ENCODE data around the gene COL8A2.

Gene COL8A2

DNA sequence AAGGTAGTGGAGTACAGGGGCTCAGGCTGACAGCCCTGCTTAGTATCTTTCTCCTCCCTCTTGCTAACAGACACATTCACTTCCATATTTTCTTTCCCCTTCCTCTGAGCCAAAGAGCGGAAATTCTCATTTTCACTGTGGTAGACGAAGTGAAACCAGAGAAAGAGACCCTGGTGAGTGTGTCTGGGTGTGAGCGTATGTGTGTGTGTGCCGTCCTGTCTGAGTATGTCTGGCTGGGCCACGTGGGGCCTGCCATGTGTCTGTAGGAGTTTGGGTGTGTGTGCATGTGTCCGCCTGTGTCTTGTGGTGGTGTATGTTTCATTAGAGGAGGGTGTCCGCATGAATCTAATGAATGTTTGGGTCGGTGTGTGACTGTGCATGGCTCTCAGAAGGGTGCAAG is 1.7 kb downstream of the COL8A2 start:
- TF ChIP-seq, protein P1, sequence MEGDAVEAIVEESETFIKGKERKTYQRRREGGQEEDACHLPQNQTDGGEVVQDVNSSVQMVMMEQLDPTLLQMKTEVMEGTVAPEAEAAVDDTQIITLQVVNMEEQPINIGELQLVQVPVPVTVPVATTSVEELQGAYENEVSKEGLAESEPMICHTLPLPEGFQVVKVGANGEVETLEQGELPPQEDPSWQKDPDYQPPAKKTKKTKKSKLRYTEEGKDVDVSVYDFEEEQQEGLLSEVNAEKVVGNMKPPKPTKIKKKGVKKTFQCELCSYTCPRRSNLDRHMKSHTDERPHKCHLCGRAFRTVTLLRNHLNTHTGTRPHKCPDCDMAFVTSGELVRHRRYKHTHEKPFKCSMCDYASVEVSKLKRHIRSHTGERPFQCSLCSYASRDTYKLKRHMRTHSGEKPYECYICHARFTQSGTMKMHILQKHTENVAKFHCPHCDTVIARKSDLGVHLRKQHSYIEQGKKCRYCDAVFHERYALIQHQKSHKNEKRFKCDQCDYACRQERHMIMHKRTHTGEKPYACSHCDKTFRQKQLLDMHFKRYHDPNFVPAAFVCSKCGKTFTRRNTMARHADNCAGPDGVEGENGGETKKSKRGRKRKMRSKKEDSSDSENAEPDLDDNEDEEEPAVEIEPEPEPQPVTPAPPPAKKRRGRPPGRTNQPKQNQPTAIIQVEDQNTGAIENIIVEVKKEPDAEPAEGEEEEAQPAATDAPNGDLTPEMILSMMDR (conservative IDR thresholded peaks at IDR 0.05; ENCODE audit: low read depth, low read length) = no peak
- H3K4me3 ChIP-seq (IDR thresholded peaks at IDR 0.05; ENCODE audit: insufficient read depth, low read depth, low read length) = no peak overlapping the region
- no peak overlapping the region for H3K9ac ChIP-seq
- H3K27ac ChIP-seq = no peak overlapping the region
- no peaks in the 10 kb centered on the region for H3K79me2 ChIP-seq (ENCODE audit: insufficient read depth, low read depth)
- no peaks in the 10 kb centered on the region for H3K27me3 ChIP-seq (ENCODE audit: insufficient read depth, low read depth)
- peaks cover 2% of the 10 kb centered on the region for H3K4me1 ChIP-seq (ENCODE audit: low read depth, poor library complexity, severe bottlenecking)
- no peaks in the 10 kb centered on the region for H4K20me1 ChIP-seq (ENCODE audit: insufficient read depth)
- no peak overlapping the region for H2AFZ ChIP-seq (ENCODE audit: low read depth)
- H3K4me2 ChIP-seq = no peak overlapping the region
- no peaks in the 10 kb centered on the region for H3K36me3 ChIP-seq (ENCODE audit: insufficient read depth)

DNA sequence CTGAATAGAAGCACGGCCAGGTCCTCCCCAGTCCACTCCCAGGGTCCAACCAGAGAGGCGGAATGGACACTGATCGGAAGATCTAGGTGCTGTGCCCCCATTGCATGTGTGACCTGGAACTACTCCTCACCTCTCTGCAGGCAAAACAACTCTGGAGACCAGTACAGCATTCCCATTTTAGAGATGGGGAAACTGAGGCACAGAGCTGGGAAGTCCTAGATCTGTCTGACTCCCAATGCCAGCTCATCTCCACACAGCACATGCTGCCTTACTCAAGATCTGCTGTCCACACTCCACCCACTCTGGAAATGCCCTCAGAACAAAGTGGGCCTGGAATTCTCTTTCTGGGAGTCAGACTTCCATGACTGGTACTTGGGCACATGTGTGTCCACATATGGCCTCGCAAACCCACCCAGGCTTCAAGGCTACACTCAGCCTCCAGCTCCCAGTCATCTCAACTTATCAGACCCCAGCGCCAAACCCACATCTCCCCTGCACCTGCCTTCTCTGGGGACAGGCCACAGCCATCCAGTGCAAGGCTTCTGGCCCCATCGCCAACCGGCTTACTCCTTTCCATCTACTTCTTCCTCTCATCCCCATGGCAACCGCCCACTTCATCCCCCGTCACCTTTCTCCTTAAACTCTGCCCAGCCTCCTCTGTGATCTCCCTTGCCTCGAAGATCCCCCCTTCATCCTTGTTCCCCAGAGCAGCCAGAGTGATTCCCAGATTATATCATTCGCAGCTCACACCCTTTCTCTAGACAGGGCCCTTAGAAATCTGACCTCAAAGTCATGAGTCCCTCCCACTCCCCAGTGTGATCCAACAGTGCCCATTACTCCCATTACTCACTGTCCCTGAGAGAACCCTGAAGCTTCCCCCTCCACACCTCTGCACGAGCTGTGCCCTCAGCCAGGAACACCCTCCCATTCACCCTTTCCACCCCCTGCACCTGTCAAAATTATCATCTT is 2.7 kb downstream of the COL8A2 start:
- Histone ChIP-seq H3K4me1 (ENCODE audit: low read depth, poor library complexity, severe bottlenecking) (no peaks in the 10 kb centered on the region), H3K27me3 (ENCODE audit: insufficient read depth, low read depth) (no peaks in the 10 kb centered on the region), H3K4me3 (IDR thresholded peaks at IDR 0.05; ENCODE audit: insufficient read depth, low read depth, low read length) (no peak overlapping the region), H2AFZ (ENCODE audit: low read depth) (no peak overlapping the region), H3K4me2 (no peak overlapping the region), H3K27ac (no peak overlapping the region), H3K9ac (no peak overlapping the region), H4K20me1 (ENCODE audit: insufficient read depth) (no peaks in the 10 kb centered on the region), H3K79me2 (ENCODE audit: insufficient read depth, low read depth) (no peaks in the 10 kb centered on the region), H3K36me3 (ENCODE audit: insufficient read depth) (no peaks in the 10 kb centered on the region)
- TF ChIP-seq, protein P1 (conservative IDR thresholded peaks at IDR 0.05; ENCODE audit: low read depth, low read length) = no peak

DNA sequence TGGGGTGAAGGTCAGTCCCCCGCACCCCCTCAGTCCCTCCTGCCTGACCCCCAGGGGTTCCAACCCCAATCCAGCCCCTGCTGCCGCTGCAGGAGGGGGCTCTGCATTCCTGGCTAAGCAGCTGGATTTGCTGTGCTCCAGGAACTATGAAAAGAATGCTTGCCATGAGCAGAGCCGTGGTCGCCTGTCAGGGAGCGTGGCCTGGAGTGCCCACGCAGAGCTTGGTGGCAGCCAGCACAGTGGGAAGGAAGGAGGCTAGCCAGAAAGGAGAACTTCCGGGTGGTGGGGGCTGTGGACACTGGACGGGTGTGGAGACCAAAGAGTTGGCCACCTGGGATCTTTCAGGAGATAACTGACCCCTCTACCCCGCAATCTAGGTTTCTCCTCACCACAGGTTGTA is 5.6 kb downstream of the COL8A2 start:
- Histone ChIP-seq H3K79me2 (ENCODE audit: insufficient read depth, low read depth) (no peaks in the 10 kb centered on the region), H3K4me2 (no peak overlapping the region), H3K36me3 (ENCODE audit: insufficient read depth) (no peaks in the 10 kb centered on the region), H3K4me3 (IDR thresholded peaks at IDR 0.05; ENCODE audit: insufficient read depth, low read depth, low read length) (no peak overlapping the region), H3K9ac (no peak overlapping the region), H3K27ac (no peak overlapping the region), H3K27me3 (ENCODE audit: insufficient read depth, low read depth) (no peaks in the 10 kb centered on the region), H4K20me1 (ENCODE audit: insufficient read depth) (no peaks in the 10 kb centered on the region), H3K4me1 (ENCODE audit: low read depth, poor library complexity, severe bottlenecking) (no peaks in the 10 kb centered on the region), H2AFZ (ENCODE audit: low read depth) (no peak overlapping the region)
- TF ChIP-seq, protein P1 (conservative IDR thresholded peaks at IDR 0.05; ENCODE audit: low read depth, low read length) = no peak

DNA sequence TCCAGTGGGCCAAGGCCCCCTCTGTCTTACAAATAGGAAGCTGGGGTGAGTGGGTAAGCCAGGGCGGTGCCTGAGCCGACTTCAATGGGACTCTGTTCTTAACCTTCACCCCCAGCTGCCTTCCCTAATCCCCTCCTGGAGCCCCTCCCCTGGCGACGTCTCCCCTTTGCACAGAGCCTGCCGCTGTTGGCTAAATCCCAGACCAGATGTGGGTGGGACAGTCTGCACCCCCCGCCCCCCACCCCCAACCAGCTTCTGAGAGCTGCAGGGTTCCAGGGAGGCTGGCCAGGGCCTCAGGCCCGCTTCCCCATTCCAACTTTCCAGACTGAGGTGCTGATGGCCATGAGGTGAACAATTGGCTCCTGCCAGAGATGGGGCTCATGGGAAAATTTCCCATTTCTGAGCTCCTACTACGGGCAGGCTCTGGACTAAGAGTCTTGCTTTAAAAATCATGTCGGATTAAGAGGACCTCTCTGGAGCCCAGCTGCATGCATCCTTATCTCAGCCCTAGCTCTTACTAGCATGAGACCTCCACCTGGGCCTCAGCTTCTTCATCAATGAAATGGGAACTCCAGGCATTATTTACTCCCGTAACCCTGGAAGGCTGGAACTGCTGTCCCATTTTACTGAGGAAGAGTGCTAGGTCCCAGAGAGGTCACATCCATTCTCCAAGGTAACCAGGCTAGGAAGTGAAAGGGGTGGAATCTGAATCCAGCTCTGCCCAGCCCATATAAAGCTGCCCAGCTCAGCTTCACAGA is 6.4 kb downstream of the COL8A2 start:
- H4K20me1 ChIP-seq (ENCODE audit: insufficient read depth) = no peaks in the 10 kb centered on the region
- H2AFZ ChIP-seq (ENCODE audit: low read depth) = no peak overlapping the region
- TF ChIP-seq, protein P1 (conservative IDR thresholded peaks at IDR 0.05; ENCODE audit: low read depth, low read length) = no peak
- no peaks in the 10 kb centered on the region for H3K36me3 ChIP-seq (ENCODE audit: insufficient read depth)
- H3K4me2 ChIP-seq = no peak overlapping the region
- no peaks in the 10 kb centered on the region for H3K79me2 ChIP-seq (ENCODE audit: insufficient read depth, low read depth)
- H3K4me1 ChIP-seq (ENCODE audit: low read depth, poor library complexity, severe bottlenecking) = no peaks in the 10 kb centered on the region
- H3K27ac ChIP-seq = no peak overlapping the region
- no peak overlapping the region for H3K9ac ChIP-seq
- H3K4me3 ChIP-seq (IDR thresholded peaks at IDR 0.05; ENCODE audit: insufficient read depth, low read depth, low read length) = no peak overlapping the region
- H3K27me3 ChIP-seq (ENCODE audit: insufficient read depth, low read depth) = no peaks in the 10 kb centered on the region
